ENCODE results near the gene PAPOLA.
"Not testable (repeated sequence)": the region's sequence is repeated elsewhere in the genome, so short reads cannot be mapped to it uniquely, and the experiment has no call there.

DNA sequence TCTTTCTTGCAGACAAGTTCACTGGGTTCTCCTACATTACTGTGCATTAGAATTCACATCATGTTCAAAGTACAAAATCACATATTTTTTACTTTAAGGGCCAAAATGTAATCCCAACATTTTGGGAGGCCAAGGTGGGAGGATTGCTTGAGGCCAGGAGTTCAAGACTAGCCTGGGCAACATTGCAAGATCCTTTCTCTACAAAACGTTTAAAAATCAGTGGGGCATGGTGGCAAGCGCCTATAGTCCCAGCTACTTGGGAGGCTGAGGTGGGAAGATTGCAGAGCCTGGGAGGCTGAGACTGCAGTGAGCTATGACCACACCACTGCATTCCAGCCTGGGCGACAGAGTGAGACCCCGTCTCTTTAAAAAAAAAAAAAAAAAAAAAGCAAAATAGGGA lies 31.2 kb upstream of the PAPOLA start:
- TF ChIP-seq, protein P1, sequence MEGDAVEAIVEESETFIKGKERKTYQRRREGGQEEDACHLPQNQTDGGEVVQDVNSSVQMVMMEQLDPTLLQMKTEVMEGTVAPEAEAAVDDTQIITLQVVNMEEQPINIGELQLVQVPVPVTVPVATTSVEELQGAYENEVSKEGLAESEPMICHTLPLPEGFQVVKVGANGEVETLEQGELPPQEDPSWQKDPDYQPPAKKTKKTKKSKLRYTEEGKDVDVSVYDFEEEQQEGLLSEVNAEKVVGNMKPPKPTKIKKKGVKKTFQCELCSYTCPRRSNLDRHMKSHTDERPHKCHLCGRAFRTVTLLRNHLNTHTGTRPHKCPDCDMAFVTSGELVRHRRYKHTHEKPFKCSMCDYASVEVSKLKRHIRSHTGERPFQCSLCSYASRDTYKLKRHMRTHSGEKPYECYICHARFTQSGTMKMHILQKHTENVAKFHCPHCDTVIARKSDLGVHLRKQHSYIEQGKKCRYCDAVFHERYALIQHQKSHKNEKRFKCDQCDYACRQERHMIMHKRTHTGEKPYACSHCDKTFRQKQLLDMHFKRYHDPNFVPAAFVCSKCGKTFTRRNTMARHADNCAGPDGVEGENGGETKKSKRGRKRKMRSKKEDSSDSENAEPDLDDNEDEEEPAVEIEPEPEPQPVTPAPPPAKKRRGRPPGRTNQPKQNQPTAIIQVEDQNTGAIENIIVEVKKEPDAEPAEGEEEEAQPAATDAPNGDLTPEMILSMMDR (IDR thresholded peaks at IDR 0.05 in 2 of 3, conservative IDR thresholded peaks at IDR 0.05 in 1 of 3; ENCODE audit: borderline replicate concordance in 1 of 3, insufficient read depth in 1 of 3, low read depth in 2 of 3, low read length in 2 of 3) = not testable (repeated sequence)
- not testable (repeated sequence) for TF ChIP-seq POLR2AphosphoS5 (IDR thresholded peaks at IDR 0.05; ENCODE audit: low read depth, low read length); YY1 (IDR thresholded peaks at IDR 0.05; ENCODE audit: extremely low read depth, insufficient replicate concordance, low read depth, low read length); EGR1 (IDR thresholded peaks at IDR 0.05; ENCODE audit: low read depth); TCF7L2 (IDR thresholded peaks at IDR 0.05; ENCODE audit: borderline replicate concordance, extremely low read depth, insufficient read depth, insufficient read length); JUND (IDR thresholded peaks at IDR 0.05); POLR2A (IDR thresholded peaks at IDR 0.05; ENCODE audit: borderline replicate concordance, extremely low read depth, insufficient read depth, insufficient read length); RAD21 (IDR thresholded peaks at IDR 0.05; ENCODE audit: low read depth); FOSL1 (IDR thresholded peaks at IDR 0.05; ENCODE audit: low read depth)
- TF ChIP-seq, protein P2, sequence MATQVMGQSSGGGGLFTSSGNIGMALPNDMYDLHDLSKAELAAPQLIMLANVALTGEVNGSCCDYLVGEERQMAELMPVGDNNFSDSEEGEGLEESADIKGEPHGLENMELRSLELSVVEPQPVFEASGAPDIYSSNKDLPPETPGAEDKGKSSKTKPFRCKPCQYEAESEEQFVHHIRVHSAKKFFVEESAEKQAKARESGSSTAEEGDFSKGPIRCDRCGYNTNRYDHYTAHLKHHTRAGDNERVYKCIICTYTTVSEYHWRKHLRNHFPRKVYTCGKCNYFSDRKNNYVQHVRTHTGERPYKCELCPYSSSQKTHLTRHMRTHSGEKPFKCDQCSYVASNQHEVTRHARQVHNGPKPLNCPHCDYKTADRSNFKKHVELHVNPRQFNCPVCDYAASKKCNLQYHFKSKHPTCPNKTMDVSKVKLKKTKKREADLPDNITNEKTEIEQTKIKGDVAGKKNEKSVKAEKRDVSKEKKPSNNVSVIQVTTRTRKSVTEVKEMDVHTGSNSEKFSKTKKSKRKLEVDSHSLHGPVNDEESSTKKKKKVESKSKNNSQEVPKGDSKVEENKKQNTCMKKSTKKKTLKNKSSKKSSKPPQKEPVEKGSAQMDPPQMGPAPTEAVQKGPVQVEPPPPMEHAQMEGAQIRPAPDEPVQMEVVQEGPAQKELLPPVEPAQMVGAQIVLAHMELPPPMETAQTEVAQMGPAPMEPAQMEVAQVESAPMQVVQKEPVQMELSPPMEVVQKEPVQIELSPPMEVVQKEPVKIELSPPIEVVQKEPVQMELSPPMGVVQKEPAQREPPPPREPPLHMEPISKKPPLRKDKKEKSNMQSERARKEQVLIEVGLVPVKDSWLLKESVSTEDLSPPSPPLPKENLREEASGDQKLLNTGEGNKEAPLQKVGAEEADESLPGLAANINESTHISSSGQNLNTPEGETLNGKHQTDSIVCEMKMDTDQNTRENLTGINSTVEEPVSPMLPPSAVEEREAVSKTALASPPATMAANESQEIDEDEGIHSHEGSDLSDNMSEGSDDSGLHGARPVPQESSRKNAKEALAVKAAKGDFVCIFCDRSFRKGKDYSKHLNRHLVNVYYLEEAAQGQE (IDR thresholded peaks at IDR 0.05; ENCODE audit: low read depth) = not testable (repeated sequence)

Data from HCT116 (cell line).